Measurements from ENCODE around the gene PAGE4.

The PAGE4 gene

GRCh38 chrX:49877397-49878101 lies 48.4 kb downstream of the PAGE4 start:
- DNase-seq = no peak

GRCh38 chrX:49878128-49878833 lies 49.2 kb downstream of the PAGE4 start:
- DNase-seq = no peak

DNA sequence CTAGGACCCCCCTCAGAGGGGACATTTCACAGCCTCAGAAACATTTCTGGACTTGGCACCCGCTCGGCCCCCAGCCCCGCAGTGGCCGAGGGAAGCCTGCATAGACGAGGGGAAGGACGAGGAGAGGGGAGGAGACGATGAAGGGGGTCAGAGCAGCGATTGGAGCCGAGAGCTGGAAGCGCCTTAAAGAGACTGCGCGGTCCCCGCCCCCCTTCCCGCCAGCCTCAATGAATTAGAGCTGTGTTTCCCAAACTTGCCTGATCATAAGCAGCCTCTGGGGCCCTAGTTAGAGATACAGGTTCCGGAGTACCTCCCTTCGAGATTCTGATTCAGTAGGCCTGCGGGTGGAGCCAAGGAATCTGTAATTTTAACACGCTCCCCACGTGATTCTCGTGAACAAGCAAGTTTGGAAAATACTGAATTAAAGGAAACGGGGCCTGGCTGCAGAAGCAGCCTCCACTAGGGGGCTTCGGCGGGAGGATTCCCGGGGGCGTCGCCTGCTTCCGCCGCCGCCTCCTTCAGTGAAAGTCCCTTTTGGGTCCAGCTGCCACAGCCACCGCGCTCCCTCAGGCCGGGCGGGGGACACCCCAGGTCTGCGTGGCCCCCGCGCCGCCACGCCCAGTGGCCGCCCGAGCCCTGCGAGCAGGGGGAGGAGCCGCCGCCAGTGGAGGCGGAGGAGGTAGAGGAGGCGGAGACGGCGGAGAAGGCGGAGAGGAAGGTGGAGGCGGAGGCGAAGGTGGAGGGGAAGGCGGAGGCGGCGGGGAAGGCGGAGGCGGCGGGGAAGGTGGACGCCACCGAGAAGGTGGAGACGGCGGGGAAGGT lies 49.9 kb downstream of the PAGE4 start, which contains the start of gene USP27X:
Gene USP27X, plus strand, starts transcription at position 651 of the 822 bp plus-strand sequence. CDS start 824 bp downstream, outside the sequence.
- peak; percentile 26 to 60 (median 48) for DNase-seq

DNA sequence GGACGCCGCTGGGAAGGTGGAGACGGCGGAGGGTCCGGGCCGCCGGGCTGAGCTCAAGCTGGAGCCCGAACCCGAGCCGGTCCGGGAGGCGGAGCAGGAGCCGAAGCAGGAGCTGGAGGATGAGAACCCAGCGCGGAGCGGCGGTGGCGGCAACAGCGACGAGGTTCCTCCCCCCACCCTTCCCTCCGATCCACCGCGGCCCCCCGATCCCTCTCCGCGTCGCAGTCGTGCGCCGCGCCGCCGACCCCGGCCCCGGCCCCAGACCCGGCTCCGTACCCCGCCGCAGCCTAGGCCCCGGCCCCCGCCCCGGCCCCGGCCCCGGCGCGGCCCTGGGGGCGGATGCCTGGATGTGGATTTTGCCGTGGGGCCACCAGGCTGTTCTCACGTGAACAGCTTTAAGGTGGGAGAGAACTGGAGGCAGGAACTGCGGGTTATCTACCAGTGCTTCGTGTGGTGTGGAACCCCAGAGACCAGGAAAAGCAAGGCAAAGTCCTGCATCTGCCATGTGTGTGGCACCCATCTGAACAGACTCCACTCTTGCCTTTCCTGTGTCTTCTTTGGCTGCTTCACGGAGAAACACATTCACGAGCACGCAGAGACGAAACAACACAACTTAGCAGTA lies 50.7 kb downstream of the PAGE4 start:
- DNase-seq = no peak

DNA sequence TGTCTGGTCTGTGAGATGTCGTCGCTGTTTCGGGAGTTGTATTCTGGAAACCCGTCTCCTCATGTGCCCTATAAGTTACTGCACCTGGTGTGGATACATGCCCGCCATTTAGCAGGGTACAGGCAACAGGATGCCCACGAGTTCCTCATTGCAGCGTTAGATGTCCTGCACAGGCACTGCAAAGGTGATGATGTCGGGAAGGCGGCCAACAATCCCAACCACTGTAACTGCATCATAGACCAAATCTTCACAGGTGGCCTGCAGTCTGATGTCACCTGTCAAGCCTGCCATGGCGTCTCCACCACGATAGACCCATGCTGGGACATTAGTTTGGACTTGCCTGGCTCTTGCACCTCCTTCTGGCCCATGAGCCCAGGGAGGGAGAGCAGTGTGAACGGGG lies 51.6 kb downstream of the PAGE4 start:
- DNase-seq = no peak

All from activated CD4-positive, CD25-positive, alpha-beta regulatory T cell (primary cell).